ENCODE measurements around the gene ST6GALNAC3. TPM values are rescaled to one million over a fixed set of nuclear protein-coding genes. Genes with fewer than 3 reads are reported as not detected.
"Not testable (repeated sequence)": the region's sequence is repeated elsewhere in the genome, so short reads cannot be mapped to it uniquely, and the experiment has no call there.

The ST6GALNAC3 gene
- polyA plus RNA-seq, 2 donors = 0.27 to 0.29 TPM

DNA sequence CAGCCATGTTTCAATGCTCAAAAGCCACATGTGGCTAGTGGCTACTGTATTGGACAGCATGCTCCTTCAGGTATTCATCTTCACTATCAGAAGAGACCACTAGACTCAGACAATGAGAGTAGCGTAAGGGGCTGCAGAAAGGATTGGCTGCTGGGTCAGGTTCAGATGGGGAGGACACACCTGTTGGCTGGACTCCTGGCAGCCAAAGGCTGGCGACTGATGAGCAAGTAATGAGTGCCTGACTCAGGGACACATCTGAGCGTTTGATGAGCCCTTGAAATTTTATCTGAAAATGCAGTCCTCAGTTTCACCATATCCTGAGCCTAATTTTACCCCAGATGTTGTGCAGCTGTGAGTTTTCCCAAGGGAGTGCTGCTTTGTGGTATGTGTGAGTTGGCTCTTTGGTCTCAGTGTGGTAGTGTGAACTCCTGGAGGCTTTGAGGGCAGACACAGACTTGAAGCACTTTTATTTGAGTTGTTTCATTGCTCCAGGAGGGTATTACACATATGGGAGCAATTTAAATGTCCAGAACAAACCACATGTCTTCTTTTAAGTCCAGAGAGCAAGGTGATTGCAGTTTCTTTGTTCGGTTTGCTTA is 9.6 kb downstream of the ST6GALNAC3 start:
- 71 to 76% methylated on average over 4 of the region's 4 CpGs for WGBS, 2 donors
- H3K4me3 ChIP-seq (ENCODE audit: low read depth in 1 of 2, low read length in 2 of 2) = no peak overlapping the region
- no peaks in the 10 kb centered on the region for H3K27me3 ChIP-seq (ENCODE audit: control insufficient read depth in 1 of 2, insufficient read depth in 2 of 2, low read length in 2 of 2)
- no peaks in the 10 kb centered on the region for H3K9me3 ChIP-seq (ENCODE audit: control insufficient read depth in 2 of 2, insufficient read depth in 1 of 2, low read depth in 1 of 2, low read length in 1 of 2)
- H3K36me3 ChIP-seq (ENCODE audit: control insufficient read depth in 2 of 2, insufficient read depth in 2 of 2, low read length in 1 of 2) = no peaks in the 10 kb centered on the region
- no peak overlapping the region for H3K27ac ChIP-seq (ENCODE audit: low read depth in 2 of 2, low read length in 1 of 2)
- no peaks in the 10 kb centered on the region for H3K4me1 ChIP-seq (ENCODE audit: control insufficient read depth in 2 of 2, insufficient read depth in 2 of 2, low read length in 1 of 2)

- WGBS, 2 donors = 62 to 80% methylated on average over 3 of the region's 3 CpGs
- H3K27ac ChIP-seq (ENCODE audit: low read depth in 2 of 2, low read length in 1 of 2) = no peak overlapping the region
- no peak overlapping the region for H3K4me3 ChIP-seq (ENCODE audit: low read depth in 1 of 2, low read length in 2 of 2)
- H3K27me3 ChIP-seq (ENCODE audit: control insufficient read depth in 1 of 2, insufficient read depth in 2 of 2, low read length in 2 of 2) = no peaks in the 10 kb centered on the region
- H3K4me1 ChIP-seq (ENCODE audit: control insufficient read depth in 2 of 2, insufficient read depth in 2 of 2, low read length in 1 of 2) = no peaks in the 10 kb centered on the region
- H3K36me3 ChIP-seq (ENCODE audit: control insufficient read depth in 2 of 2, insufficient read depth in 2 of 2, low read length in 1 of 2) = no peaks in the 10 kb centered on the region
- no peaks in the 10 kb centered on the region for H3K9me3 ChIP-seq (ENCODE audit: control insufficient read depth in 2 of 2, insufficient read depth in 1 of 2, low read depth in 1 of 2, low read length in 1 of 2)
These were observed 10.1 kb downstream of the ST6GALNAC3 start for GRCh38 chr1:76084685-76085084.

- Histone ChIP-seq H3K27me3 (ENCODE audit: control insufficient read depth in 1 of 2, insufficient read depth in 2 of 2, low read length in 2 of 2) (no peaks in the 10 kb centered on the region), H3K4me1 (ENCODE audit: control insufficient read depth in 2 of 2, insufficient read depth in 2 of 2, low read length in 1 of 2) (no peaks in the 10 kb centered on the region), H3K9me3 (ENCODE audit: control insufficient read depth in 2 of 2, insufficient read depth in 1 of 2, low read depth in 1 of 2, low read length in 1 of 2) (no peaks in the 10 kb centered on the region), H3K27ac (ENCODE audit: low read depth in 2 of 2, low read length in 1 of 2) (no peak overlapping the region), H3K4me3 (ENCODE audit: low read depth in 1 of 2, low read length in 2 of 2) (no peak overlapping the region), H3K36me3 (ENCODE audit: control insufficient read depth in 2 of 2, insufficient read depth in 2 of 2, low read length in 1 of 2) (no peaks in the 10 kb centered on the region)
- WGBS, 2 donors = 54 to 59% methylated on average over 3 of the region's 3 CpGs
These were observed 11.6 kb downstream of the ST6GALNAC3 start for GRCh38 chr1:76086109-76086508.

GRCh38 chr1:76086597-76086996 is 12.1 kb downstream of the ST6GALNAC3 start:
- Histone ChIP-seq H3K27ac (ENCODE audit: low read depth in 2 of 2, low read length in 1 of 2) (no peak overlapping the region), H3K27me3 (ENCODE audit: control insufficient read depth in 1 of 2, insufficient read depth in 2 of 2, low read length in 2 of 2) (no peaks in the 10 kb centered on the region), H3K9me3 (ENCODE audit: control insufficient read depth in 2 of 2, insufficient read depth in 1 of 2, low read depth in 1 of 2, low read length in 1 of 2) (no peaks in the 10 kb centered on the region), H3K4me3 (ENCODE audit: low read depth in 1 of 2, low read length in 2 of 2) (no peak overlapping the region), H3K36me3 (ENCODE audit: control insufficient read depth in 2 of 2, insufficient read depth in 2 of 2, low read length in 1 of 2) (no peaks in the 10 kb centered on the region), H3K4me1 (ENCODE audit: control insufficient read depth in 2 of 2, insufficient read depth in 2 of 2, low read length in 1 of 2) (no peaks in the 10 kb centered on the region)
- whole genome bisulfite sequencing, 2 donors = 69 to 76% methylated on average over 2 of the region's 2 CpGs

DNA sequence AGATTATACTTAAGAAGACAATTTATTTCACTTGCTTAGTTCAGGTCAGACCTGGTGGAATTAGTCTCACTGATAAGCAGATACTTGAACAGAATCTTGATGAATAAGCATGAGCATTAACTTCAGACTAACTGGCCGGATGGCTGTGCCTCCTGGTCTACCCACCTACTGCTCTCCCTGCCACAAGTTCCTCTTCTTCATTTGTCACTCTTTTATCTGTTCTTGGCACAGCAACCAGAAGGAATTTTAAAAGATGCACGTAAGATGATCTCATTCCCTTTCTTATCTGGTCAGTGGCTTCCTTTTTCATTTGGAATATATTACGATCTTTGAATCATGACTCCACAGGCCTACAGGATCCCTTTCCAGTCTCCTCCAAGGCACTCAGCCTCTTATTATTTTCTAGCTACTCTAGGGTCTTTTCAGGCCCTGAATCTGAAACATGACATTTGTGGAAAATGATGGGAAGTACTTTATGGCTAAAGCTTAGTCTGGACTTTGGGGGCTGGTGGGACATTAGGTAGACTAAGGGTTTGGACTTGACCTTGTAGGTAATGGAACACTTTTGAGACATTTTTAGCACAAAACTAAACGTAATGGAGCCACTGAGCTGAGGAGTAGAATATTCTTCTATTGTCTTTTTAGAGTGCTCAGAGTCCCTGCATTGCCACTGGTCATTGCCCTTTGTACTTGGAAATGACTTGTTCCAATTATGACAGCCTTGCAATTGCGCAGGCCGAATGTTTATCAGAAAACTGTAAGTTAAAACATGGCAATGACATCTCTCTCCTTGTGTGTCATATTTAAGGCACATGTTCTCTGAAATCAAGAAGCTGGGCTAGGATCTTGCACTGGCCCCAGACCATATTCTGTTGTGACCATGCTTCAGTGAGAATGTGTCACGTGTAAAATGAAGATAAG is 16.0 kb downstream of the ST6GALNAC3 start:
- no peaks in the 10 kb centered on the region for H3K4me1 ChIP-seq (ENCODE audit: control insufficient read depth in 2 of 2, insufficient read depth in 2 of 2, low read length in 1 of 2)
- no peak overlapping the region for H3K27ac ChIP-seq (ENCODE audit: low read depth in 2 of 2, low read length in 1 of 2)
- H3K9me3 ChIP-seq (ENCODE audit: control insufficient read depth in 2 of 2, insufficient read depth in 1 of 2, low read depth in 1 of 2, low read length in 1 of 2) = no peaks in the 10 kb centered on the region
- H3K36me3 ChIP-seq (ENCODE audit: control insufficient read depth in 2 of 2, insufficient read depth in 2 of 2, low read length in 1 of 2) = no peaks in the 10 kb centered on the region
- H3K4me3 ChIP-seq (ENCODE audit: low read depth in 1 of 2, low read length in 2 of 2) = no peak overlapping the region
- H3K27me3 ChIP-seq (ENCODE audit: control insufficient read depth in 1 of 2, insufficient read depth in 2 of 2, low read length in 2 of 2) = no peaks in the 10 kb centered on the region
- WGBS, 2 donors = 70 to 74% methylated on average over 7 of the region's 7 CpGs

DNA sequence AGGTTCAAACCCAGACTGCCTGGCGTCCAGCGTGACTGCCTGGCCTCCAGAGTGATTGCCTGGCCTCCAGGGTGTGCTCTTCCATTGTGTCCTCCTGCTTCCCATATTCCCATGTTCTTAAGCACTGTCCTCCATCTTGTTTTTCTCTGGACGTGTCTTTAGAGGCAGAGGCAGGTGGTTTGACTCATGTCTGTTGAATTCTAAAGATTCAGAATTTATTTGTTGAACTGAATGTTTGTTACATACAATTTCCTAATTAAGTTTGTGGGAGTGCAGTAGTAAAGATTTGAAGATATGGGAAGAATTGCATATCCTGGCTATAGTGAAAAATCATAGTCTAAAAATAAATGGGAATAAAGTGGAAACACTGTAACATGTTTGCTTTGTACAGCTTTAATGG is 18.3 kb downstream of the ST6GALNAC3 start:
- Histone ChIP-seq H3K36me3 (ENCODE audit: control insufficient read depth in 2 of 2, insufficient read depth in 2 of 2, low read length in 1 of 2) (no peaks in the 10 kb centered on the region), H3K4me3 (ENCODE audit: low read depth in 1 of 2, low read length in 2 of 2) (no peak overlapping the region), H3K27ac (ENCODE audit: low read depth in 2 of 2, low read length in 1 of 2) (no peak overlapping the region), H3K9me3 (ENCODE audit: control insufficient read depth in 2 of 2, insufficient read depth in 1 of 2, low read depth in 1 of 2, low read length in 1 of 2) (no peaks in the 10 kb centered on the region), H3K4me1 (ENCODE audit: control insufficient read depth in 2 of 2, insufficient read depth in 2 of 2, low read length in 1 of 2) (no peaks in the 10 kb centered on the region), H3K27me3 (ENCODE audit: control insufficient read depth in 1 of 2, insufficient read depth in 2 of 2, low read length in 2 of 2) (no peaks in the 10 kb centered on the region)
- 79 to 81% methylated on average over 3 of the region's 3 CpGs for WGBS, 2 donors

GRCh38 chr1:76093522-76094312 is 19.2 kb downstream of the ST6GALNAC3 start:
- no peaks in the 10 kb centered on the region for H3K27me3 ChIP-seq (ENCODE audit: control insufficient read depth in 1 of 2, insufficient read depth in 2 of 2, low read length in 2 of 2)
- WGBS, 2 donors = 73 to 78% methylated on average over 8 of the region's 8 CpGs
- no peaks in the 10 kb centered on the region for H3K9me3 ChIP-seq (ENCODE audit: control insufficient read depth in 2 of 2, insufficient read depth in 1 of 2, low read depth in 1 of 2, low read length in 1 of 2)
- H3K36me3 ChIP-seq (ENCODE audit: control insufficient read depth in 2 of 2, insufficient read depth in 2 of 2, low read length in 1 of 2) = no peaks in the 10 kb centered on the region
- no peak overlapping the region for H3K27ac ChIP-seq (ENCODE audit: low read depth in 2 of 2, low read length in 1 of 2)
- no peaks in the 10 kb centered on the region for H3K4me1 ChIP-seq (ENCODE audit: control insufficient read depth in 2 of 2, insufficient read depth in 2 of 2, low read length in 1 of 2)
- no peak overlapping the region for H3K4me3 ChIP-seq (ENCODE audit: low read depth in 1 of 2, low read length in 2 of 2)

DNA sequence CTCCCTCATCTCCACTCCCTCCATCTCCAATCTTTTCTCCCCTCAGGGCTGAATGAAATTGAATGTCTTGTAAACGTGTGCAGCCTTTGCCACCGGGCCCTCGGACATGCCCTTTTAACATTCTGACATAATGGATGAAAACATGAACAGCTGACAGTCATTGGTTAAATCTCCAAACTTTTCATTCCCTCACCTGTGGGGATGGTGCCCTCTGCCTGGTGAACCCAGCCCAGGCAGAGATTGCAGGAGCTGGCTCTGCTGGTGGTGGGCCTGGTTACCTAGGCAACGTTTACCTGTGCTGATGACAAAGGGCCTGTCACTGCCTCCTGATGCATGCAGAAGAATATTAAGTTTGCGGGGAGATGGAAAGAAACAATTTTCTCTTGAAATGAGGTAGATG is 21.3 kb downstream of the ST6GALNAC3 start:
- WGBS, 2 donors = 41 to 58% methylated on average over 5 of the region's 5 CpGs
- no peaks in the 10 kb centered on the region for H3K9me3 ChIP-seq (ENCODE audit: control insufficient read depth in 2 of 2, insufficient read depth in 1 of 2, low read depth in 1 of 2, low read length in 1 of 2)
- no peak overlapping the region for H3K4me3 ChIP-seq (ENCODE audit: low read depth in 1 of 2, low read length in 2 of 2)
- H3K27me3 ChIP-seq (ENCODE audit: control insufficient read depth in 1 of 2, insufficient read depth in 2 of 2, low read length in 2 of 2) = no peaks in the 10 kb centered on the region
- no peak overlapping the region for H3K27ac ChIP-seq (ENCODE audit: low read depth in 2 of 2, low read length in 1 of 2)
- H3K4me1 ChIP-seq (ENCODE audit: control insufficient read depth in 2 of 2, insufficient read depth in 2 of 2, low read length in 1 of 2) = no peaks in the 10 kb centered on the region
- H3K36me3 ChIP-seq (ENCODE audit: control insufficient read depth in 2 of 2, insufficient read depth in 2 of 2, low read length in 1 of 2) = no peaks in the 10 kb centered on the region

- not testable (repeated sequence) for H3K4me3 ChIP-seq (ENCODE audit: low read depth in 1 of 2, low read length in 2 of 2); H3K9me3 ChIP-seq (ENCODE audit: control insufficient read depth in 2 of 2, insufficient read depth in 1 of 2, low read depth in 1 of 2, low read length in 1 of 2); H3K27ac ChIP-seq (ENCODE audit: low read depth in 2 of 2, low read length in 1 of 2); H3K4me1 ChIP-seq (ENCODE audit: control insufficient read depth in 2 of 2, insufficient read depth in 2 of 2, low read length in 1 of 2); H3K27me3 ChIP-seq (ENCODE audit: control insufficient read depth in 1 of 2, insufficient read depth in 2 of 2, low read length in 2 of 2); H3K36me3 ChIP-seq (ENCODE audit: control insufficient read depth in 2 of 2, insufficient read depth in 2 of 2, low read length in 1 of 2)
- WGBS, 2 donors = 91 to 92% methylated on average over 8 of the region's 8 CpGs
These were observed 22.5 kb downstream of the ST6GALNAC3 start for GRCh38 chr1:76097064-76097463.

Data from esophagus (tissue), 2 donors.